ENCODE data around the gene IRAK1. TPM values are rescaled to one million over a fixed set of nuclear protein-coding genes. Genes with fewer than 3 reads are reported as not detected.

The IRAK1 gene
- total RNA-seq, 2 donors from 2014 or later, result 66.7 to 148 TPM

DNA sequence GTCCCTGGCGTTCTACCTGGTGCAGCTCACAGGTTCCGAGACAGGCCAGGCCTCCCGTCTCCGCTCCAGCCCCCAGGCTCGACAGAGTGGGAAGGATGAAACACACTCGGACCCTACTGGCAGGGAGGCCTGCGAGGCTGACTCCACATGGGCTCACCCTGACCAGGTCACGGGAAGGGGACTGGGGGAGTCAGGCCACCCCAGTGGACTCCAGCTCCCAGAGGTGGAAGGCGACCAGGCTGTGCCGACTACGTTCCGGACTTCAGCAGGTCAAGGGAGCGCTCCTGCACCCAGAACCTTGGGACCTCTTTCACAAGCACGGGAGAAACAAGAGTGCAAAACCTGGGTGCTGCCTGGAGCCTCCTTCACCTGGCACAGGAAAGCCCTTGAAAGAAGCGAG is 4.6 kb upstream of the IRAK1 start:
- Histone ChIP-seq H3K27ac (no peak overlapping the region), H3K4me3 (no peak overlapping the region), H3K9ac (ENCODE audit: low read depth in 2 of 2, low read length in 2 of 2) (no peak overlapping the region), H3K9me3 (no peaks in the 10 kb centered on the region), H3K27me3 (no peaks in the 10 kb centered on the region), H3K4me1 (no peaks in the 10 kb centered on the region), H3K36me3 (no peaks in the 10 kb centered on the region)
- intact Hi-C loops (cut with DNase I), result no loop called here
- no peak for TF ChIP-seq CTCF (IDR thresholded peaks at IDR 0.05)
- DNase-seq, result no peak

GRCh38 chrX:154023276-154024000 is 3.7 kb upstream of the IRAK1 start:
- Histone ChIP-seq H3K4me1 (no peaks in the 10 kb centered on the region), H3K27ac (no peak overlapping the region), H3K4me3 (no peak overlapping the region), H3K27me3 (no peaks in the 10 kb centered on the region), H3K36me3 (no peaks in the 10 kb centered on the region), H3K9me3 (no peaks in the 10 kb centered on the region), H3K9ac (ENCODE audit: low read depth in 2 of 2, low read length in 2 of 2) (no peak overlapping the region)
- DNase-seq, result no peak
- intact Hi-C loops (cut with DNase I), result no loop called here
- no peak for TF ChIP-seq CTCF (IDR thresholded peaks at IDR 0.05)

DNA sequence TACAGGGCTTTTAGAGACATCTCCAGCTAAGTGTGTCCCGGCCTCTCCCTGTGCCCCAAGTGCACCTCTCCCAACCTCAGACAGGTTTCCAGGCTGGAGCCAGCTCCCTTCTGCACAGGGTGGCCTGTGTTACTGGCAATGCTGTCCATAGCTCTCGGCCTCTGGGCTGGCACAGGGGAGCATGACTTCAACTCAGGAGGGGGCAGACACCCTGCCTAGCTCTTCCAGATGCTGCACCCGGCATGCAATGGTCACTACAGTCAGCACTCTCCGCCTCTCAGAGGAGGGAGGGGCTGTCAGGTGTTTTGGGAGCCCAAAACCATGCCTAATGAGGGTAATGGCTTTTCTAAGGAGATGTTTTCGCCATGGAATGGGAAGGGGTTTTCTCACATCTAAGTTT is 2.4 kb upstream of the IRAK1 start:
- Histone ChIP-seq H3K4me3 (no peak overlapping the region), H3K36me3 (no peaks in the 10 kb centered on the region), H3K9ac (ENCODE audit: low read depth in 2 of 2, low read length in 2 of 2) (no peak overlapping the region), H3K27ac (no peak overlapping the region), H3K27me3 (no peaks in the 10 kb centered on the region), H3K4me1 (no peaks in the 10 kb centered on the region), H3K9me3 (no peaks in the 10 kb centered on the region)
- no peak for DNase-seq
- intact Hi-C loops (cut with DNase I), result no loop called here
- no peak for TF ChIP-seq CTCF (IDR thresholded peaks at IDR 0.05)

DNA sequence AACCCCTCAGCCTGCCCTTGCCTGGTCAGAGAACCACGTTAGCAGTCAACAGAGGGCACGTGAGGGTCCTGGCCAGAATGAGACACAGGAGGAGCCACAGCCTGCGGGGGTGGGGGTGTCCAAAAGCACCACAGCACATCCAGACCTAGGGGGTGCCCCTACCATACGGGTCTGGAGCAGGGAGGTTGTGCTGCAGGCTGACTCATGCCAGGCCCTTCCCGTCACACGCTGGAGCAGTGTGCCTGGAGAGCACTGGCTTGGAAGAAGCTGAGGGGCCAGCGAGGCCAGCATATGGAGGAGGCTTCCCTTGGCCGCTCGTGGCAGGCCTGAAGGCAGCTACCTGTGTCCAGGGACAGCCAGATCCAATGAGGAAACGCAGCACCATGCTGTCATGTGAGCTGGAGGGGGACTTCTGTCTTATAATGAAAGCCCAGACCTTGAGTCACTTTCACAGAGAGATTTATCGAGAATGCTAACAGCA is 1.5 kb upstream of the IRAK1 start:
- H3K27ac ChIP-seq, result no peak overlapping the region
- H3K36me3 ChIP-seq, result no peaks in the 10 kb centered on the region
- no peaks in the 10 kb centered on the region for H3K9me3 ChIP-seq
- no peaks in the 10 kb centered on the region for H3K4me1 ChIP-seq
- no peak overlapping the region for H3K4me3 ChIP-seq
- no peak for TF ChIP-seq CTCF (IDR thresholded peaks at IDR 0.05)
- no peaks in the 10 kb centered on the region for H3K27me3 ChIP-seq
- intact Hi-C loops (cut with DNase I), result no loop called here
- no peak for DNase-seq
- H3K9ac ChIP-seq (ENCODE audit: low read depth in 2 of 2, low read length in 2 of 2), result no peak overlapping the region

- H3K36me3 ChIP-seq, result no peaks in the 10 kb centered on the region
- intact Hi-C loops (cut with DNase I), result no loop called here
Measured at GRCh38 chrX:154020536-154021115, 924 bp upstream of the IRAK1 start.

More at GRCh38 chrX:154020536-154021115, 924 bp upstream of the IRAK1 start:
- Histone ChIP-seq H3K4me1 (no peaks in the 10 kb centered on the region), H3K27ac (peak overlapping the region; percentile 79), H3K4me3 (peak overlapping the region; percentile 40), H3K9ac (ENCODE audit: low read depth in 2 of 2, low read length in 2 of 2) (peak overlapping the region; percentile 71 to 81), H3K27me3 (no peaks in the 10 kb centered on the region), H3K9me3 (no peaks in the 10 kb centered on the region)
- no peak for DNase-seq
- TF ChIP-seq CTCF (IDR thresholded peaks at IDR 0.05), result no peak

Data from colonic mucosa (tissue), 4 donors.